ENCODE results near the gene RNF13. TPM values are rescaled to one million over a fixed set of nuclear protein-coding genes. Genes with fewer than 3 reads are reported as not detected.
"Not testable (repeated sequence)": the region's sequence is repeated elsewhere in the genome, so short reads cannot be mapped to it uniquely, and the experiment has no call there.

The RNF13 gene
- total RNA-seq, 1 donor from 2014 or later, result 69.3 TPM

GRCh38 chr3:149933008-149933407 lies 120.0 kb downstream of the RNF13 start:
- no peak for TF ChIP-seq CTCF (IDR thresholded peaks at IDR 0.05)
- Histone ChIP-seq H3K4me1 (peaks cover 0 to 5% of the 10 kb centered on the region in 2 donors), H3K27ac (no peak overlapping the region), H3K4me3 (no peak overlapping the region), H3K27me3 (no peaks in the 10 kb centered on the region), H3K9me3 (peaks cover 0 to 9% of the 10 kb centered on the region in 2 donors), H3K36me3 (peaks cover 0 to 8% of the 10 kb centered on the region in 2 donors)
- no peak for DNase-seq (ENCODE audit: low spot score in 2 of 2)
- intact Hi-C loops (cut with DNase I), result loop anchor here (10.0 kb wide), 1 partner anchor 252 kb away; no protein-coding TSS in a partner anchor

GRCh38 chr3:149933858-149934257 lies 120.8 kb downstream of the RNF13 start:
- intact Hi-C loops (cut with DNase I), result loop anchor here (10.0 kb wide), 1 partner anchor 251 kb away; no protein-coding TSS in a partner anchor
- peaks cover 0 to 6% of the 10 kb centered on the region in 2 donors for H3K36me3 ChIP-seq
- DNase-seq (ENCODE audit: low spot score in 2 of 2), result no peak

GRCh38 chr3:149934524-149934923 lies 121.5 kb downstream of the RNF13 start:
- Histone ChIP-seq H3K4me1 (peaks cover 0 to 10% of the 10 kb centered on the region in 2 donors), H3K9me3 (no peaks in the 10 kb centered on the region), H3K27me3 (no peaks in the 10 kb centered on the region), H3K4me3 (no peak overlapping the region), H3K27ac (peak overlapping the region; percentile 21 to 46), H3K36me3 (peaks cover 0 to under 1% of the 10 kb centered on the region in 2 donors)
- TF ChIP-seq CTCF (IDR thresholded peaks at IDR 0.05), result no peak
- intact Hi-C loops (cut with DNase I), result loop anchor here (10.0 kb wide), 1 partner anchor 250 kb away; no protein-coding TSS in a partner anchor
- peak in 1 of 2 donors; percentile 75 for DNase-seq (ENCODE audit: low spot score in 2 of 2)

More at GRCh38 chr3:149933858-149934257, 120.8 kb downstream of the RNF13 start:
- Histone ChIP-seq H3K9me3 (peaks cover 0 to under 1% of the 10 kb centered on the region in 2 donors), H3K27me3 (no peaks in the 10 kb centered on the region), H3K27ac (no peak overlapping the region), H3K4me3 (no peak overlapping the region), H3K4me1 (peaks cover 0 to 5% of the 10 kb centered on the region in 2 donors)
- no peak for TF ChIP-seq CTCF (IDR thresholded peaks at IDR 0.05)

DNA sequence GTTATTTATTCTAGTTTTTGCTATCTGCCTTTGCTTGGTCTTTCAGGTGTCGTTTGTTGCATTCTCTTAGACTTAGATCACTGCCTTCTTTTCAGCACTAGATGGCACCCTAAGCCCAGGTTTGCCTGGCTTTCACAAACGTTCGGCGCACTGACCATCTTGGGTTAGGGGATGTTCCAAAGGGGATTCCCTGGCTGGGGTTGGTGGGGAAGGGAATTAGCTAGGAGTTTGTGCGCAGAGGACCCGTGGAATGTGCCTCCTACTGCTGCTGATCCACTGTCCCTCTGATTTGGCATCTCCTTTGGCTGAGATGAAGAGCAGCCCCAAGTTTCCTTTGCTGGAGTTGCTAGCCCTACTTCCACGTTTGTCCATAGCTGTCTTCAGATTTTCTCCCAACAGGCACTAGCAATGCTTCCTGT lies 123.8 kb downstream of the RNF13 start:
- Histone ChIP-seq H3K27ac (peak overlapping the region; percentile 0 to 47), H3K36me3 (no peaks in the 10 kb centered on the region), H3K4me3 (peak overlapping the region in 1 of 2 donors; percentile 28), H3K4me1 (peaks cover 0 to 16% of the 10 kb centered on the region in 2 donors), H3K27me3 (no peaks in the 10 kb centered on the region), H3K9me3 (no peaks in the 10 kb centered on the region)
- TF ChIP-seq CTCF (IDR thresholded peaks at IDR 0.05), result peak; percentile 52 to 66 (median 61)
- intact Hi-C loops (cut with DNase I), result loop anchor here (10.0 kb wide), 1 partner anchor 248 kb away; no protein-coding TSS in a partner anchor
- DNase-seq (ENCODE audit: low spot score in 2 of 2), result peak in 1 of 2 donors; percentile 68

DNA sequence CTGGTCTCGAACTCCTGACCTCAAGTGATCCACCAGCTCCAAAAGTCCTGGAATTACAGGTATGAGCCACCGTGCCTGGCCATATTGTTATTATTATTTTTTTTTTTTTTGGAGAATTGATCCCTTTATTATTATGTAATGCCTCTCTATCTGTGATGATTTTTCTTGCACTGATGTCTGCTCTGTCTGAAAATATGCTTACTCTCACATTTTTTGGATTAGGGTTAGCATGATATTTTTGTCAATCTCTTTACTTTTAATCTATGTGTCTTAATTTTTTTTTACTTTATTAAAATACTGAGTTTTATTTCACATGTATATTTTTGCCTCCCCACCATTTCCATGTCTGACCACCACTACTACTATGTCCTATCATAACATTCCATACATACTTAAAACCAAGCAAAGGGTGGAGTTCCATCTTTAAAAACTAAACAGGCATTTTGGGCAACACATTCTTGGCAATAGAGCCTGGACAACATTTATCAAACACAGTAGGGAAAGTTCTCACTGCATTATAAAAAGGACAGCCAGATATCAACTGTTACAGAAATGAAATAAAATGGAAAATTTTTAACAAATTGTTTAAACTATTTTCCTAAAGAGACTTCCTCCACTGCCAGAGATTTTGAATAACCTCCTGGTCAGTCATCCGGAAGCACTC lies 125.5 kb downstream of the RNF13 start:
- H3K27me3 ChIP-seq; H3K4me3 ChIP-seq; H3K36me3 ChIP-seq; DNase-seq (ENCODE audit: low spot score in 2 of 2); H3K9me3 ChIP-seq: not testable (repeated sequence)
- intact Hi-C loops (cut with DNase I), result loop anchor here (10.0 kb wide), 1 partner anchor 246 kb away; no protein-coding TSS in a partner anchor
- Histone ChIP-seq H3K27ac (peak overlapping the region; percentile 10 to 43), H3K4me1 (peaks cover 0 to 16% of the 10 kb centered on the region in 2 donors)

DNA sequence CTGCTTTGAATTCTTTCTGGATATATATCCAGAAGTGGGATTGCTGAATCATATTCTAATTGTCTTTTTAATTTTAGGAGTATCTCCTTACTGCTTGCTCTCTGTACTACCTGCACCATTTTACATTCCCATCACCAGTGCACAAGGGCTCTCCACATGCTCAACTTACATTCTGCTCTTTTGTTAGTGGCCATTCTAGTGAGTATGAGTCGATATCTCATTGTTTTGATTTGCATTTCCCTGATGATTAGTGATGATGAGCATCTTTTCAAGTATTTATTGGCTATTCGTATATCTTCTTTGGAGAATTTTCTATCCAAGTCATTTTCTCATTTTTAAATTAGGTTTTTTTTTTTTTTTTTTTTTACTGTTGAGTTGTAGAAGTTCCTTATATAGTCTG lies 128.2 kb downstream of the RNF13 start:
- DNase-seq (ENCODE audit: low spot score in 2 of 2), result no peak
- Histone ChIP-seq H3K4me1 (peaks cover 0 to 12% of the 10 kb centered on the region in 2 donors), H3K9me3 (peaks cover 11% of the 10 kb centered on the region in 2 donors), H3K4me3 (no peak overlapping the region), H3K27me3 (no peaks in the 10 kb centered on the region), H3K27ac (no peak overlapping the region), H3K36me3 (no peaks in the 10 kb centered on the region)
- intact Hi-C loops (cut with DNase I), result no loop called here
- no peak for TF ChIP-seq CTCF (IDR thresholded peaks at IDR 0.05)

All from ascending aorta (tissue), 2 donors.